ENCODE results near the gene RAB3C. TPM values are rescaled to one million over a fixed set of nuclear protein-coding genes. Genes with fewer than 3 reads are reported as not detected.
A peak's percentile ranks its signal among the peaks of the same experiment; 100 is the strongest.
"Not testable (repeated sequence)": the region's sequence is repeated elsewhere in the genome, so short reads cannot be mapped to it uniquely, and the experiment has no call there.

Gene RAB3C
- total RNA-seq, 6 experiments from 2014 or later: 0.18 to 2.6 (median 0.99) TPM

DNA sequence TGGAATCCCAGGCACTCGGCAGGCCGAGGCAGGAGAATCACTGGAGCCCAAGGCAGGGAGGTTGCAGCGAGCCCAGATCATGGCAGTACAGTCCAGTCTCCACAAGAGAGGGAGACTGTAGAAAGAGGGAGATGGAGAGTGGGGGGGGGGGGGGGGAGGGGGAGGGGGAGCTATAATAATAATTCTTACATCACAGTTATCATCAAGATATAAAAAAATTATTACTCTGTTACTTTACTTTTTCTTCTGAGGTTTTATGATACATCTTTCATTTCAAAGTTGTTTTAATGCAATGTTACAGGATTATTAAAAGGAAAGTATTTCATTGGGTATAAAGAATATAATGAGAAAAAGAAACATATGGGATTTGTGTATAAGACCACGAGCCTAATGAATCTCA is 17.8 kb upstream of the RAB3C start:
- Histone ChIP-seq H3K4me1 (no peaks in the 10 kb centered on the region), H3K4me3 (no peak overlapping the region), H3K36me3 (no peaks in the 10 kb centered on the region), H3K9me3 (no peaks in the 10 kb centered on the region), H3K27ac (no peak overlapping the region), H3K27me3 (no peaks in the 10 kb centered on the region)
- no peak for ATAC-seq
- 67% methylated on average over 1 of the region's 4 CpGs for WGBS (ENCODE audit: insufficient coverage, low coverage, low lambda C conversion rate, missing lambda C conversion rate)
- intact Hi-C loops (cut with DNase I): no loop called here
- TF ChIP-seq, protein P1, sequence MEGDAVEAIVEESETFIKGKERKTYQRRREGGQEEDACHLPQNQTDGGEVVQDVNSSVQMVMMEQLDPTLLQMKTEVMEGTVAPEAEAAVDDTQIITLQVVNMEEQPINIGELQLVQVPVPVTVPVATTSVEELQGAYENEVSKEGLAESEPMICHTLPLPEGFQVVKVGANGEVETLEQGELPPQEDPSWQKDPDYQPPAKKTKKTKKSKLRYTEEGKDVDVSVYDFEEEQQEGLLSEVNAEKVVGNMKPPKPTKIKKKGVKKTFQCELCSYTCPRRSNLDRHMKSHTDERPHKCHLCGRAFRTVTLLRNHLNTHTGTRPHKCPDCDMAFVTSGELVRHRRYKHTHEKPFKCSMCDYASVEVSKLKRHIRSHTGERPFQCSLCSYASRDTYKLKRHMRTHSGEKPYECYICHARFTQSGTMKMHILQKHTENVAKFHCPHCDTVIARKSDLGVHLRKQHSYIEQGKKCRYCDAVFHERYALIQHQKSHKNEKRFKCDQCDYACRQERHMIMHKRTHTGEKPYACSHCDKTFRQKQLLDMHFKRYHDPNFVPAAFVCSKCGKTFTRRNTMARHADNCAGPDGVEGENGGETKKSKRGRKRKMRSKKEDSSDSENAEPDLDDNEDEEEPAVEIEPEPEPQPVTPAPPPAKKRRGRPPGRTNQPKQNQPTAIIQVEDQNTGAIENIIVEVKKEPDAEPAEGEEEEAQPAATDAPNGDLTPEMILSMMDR (IDR thresholded peaks at IDR 0.05): no peak
- TF ChIP-seq POLR2A (IDR thresholded peaks at IDR 0.05): no peak
- DNase-seq: no peak

DNA sequence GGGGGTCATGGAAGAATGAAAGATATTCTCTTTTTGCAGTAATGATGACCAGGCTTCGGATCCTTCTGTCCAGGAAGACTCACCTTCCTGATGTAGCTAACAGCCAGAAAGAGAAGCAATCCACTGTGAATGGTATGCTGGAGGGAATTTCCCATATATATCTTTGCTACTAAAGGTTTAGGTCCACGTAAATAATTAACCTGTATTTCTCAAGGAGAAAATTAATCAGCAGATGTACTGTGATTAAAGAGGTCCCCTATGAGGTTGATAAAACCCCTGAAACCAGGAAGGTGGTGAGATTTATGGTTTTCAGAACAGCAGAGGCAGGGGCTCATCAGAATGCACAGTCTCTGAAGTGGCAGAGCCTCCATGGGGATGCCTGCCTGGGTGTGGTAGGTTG is 11.4 kb upstream of the RAB3C start:
- DNase-seq (no peak), ATAC-seq (no peak)
- no peak overlapping the region for H3K27ac ChIP-seq
- intact Hi-C loops (cut with DNase I): no loop called here
- WGBS (ENCODE audit: insufficient coverage, low coverage, low lambda C conversion rate, missing lambda C conversion rate): 53% methylated on average over 2 of the region's 2 CpGs
- TF ChIP-seq, protein P1 (IDR thresholded peaks at IDR 0.05): no peak
- no peak for TF ChIP-seq POLR2A (IDR thresholded peaks at IDR 0.05)
- no peaks in the 10 kb centered on the region for H3K9me3 ChIP-seq
- no peaks in the 10 kb centered on the region for H3K36me3 ChIP-seq
- H3K4me3 ChIP-seq: no peak overlapping the region
- H3K4me1 ChIP-seq: no peaks in the 10 kb centered on the region
- no peaks in the 10 kb centered on the region for H3K27me3 ChIP-seq

DNA sequence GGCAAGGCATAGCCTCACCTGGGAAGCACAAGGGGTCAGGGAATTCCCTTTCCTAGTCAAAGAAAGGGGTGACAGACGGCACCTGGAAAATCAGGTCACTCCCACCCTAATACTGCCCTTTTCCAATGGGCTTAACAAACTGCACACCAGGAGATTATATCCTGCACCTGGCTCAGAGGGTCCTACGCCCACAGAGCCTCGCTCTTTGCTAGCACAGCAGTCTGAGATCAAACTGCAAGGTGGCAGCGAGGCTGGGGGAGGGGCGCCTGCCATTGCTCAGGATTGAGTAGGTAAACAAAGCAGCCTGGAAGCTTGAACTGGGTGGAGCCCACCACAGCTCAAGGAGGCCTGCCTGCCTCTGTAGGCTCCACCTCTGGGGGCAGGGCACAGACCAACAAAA is 9.9 kb upstream of the RAB3C start:
- 43% methylated on average over 1 of the region's 5 CpGs for WGBS (ENCODE audit: insufficient coverage, low coverage, low lambda C conversion rate, missing lambda C conversion rate)
- H3K4me3 ChIP-seq; H3K9me3 ChIP-seq; H3K27me3 ChIP-seq; H3K36me3 ChIP-seq; intact Hi-C loops (cut with DNase I); DNase-seq; ATAC-seq; H3K4me1 ChIP-seq; H3K27ac ChIP-seq: not testable (repeated sequence)

DNA sequence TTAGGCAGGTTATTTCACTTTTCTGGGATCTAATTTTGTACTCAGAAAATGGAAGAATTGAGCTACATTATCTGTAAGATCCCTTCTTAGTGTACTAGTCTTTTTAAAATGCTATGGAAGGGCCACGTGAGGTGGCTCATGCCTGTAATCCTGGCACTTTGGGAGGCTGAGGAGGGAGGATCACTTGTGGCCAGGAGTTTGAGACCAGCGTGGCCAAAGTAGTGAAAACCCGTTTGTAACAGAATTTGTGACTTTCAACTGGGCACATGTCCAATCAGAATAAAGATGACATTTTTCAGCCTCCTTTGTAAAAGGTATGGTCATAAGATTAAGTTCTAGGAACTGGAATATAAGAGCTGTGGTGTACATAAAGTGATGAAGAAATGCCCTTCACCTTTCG is 3.1 kb upstream of the RAB3C start:
- Histone ChIP-seq H3K27ac (no peak overlapping the region), H3K27me3 (no peaks in the 10 kb centered on the region), H3K4me1 (peaks cover 0 to 12% (median 0%) of the 10 kb centered on the region in 4 donors), H3K4me3 (no peak overlapping the region), H3K9me3 (no peaks in the 10 kb centered on the region), H3K36me3 (no peaks in the 10 kb centered on the region)
- intact Hi-C loops (cut with DNase I): no loop called here
- 35% methylated on average over 4 of the region's 4 CpGs for WGBS (ENCODE audit: insufficient coverage, low coverage, low lambda C conversion rate, missing lambda C conversion rate)
- DNase-seq (no peak), ATAC-seq (no peak)
- no peak for TF ChIP-seq POLR2A (IDR thresholded peaks at IDR 0.05)
- TF ChIP-seq, protein P1 (IDR thresholded peaks at IDR 0.05): no peak

DNA sequence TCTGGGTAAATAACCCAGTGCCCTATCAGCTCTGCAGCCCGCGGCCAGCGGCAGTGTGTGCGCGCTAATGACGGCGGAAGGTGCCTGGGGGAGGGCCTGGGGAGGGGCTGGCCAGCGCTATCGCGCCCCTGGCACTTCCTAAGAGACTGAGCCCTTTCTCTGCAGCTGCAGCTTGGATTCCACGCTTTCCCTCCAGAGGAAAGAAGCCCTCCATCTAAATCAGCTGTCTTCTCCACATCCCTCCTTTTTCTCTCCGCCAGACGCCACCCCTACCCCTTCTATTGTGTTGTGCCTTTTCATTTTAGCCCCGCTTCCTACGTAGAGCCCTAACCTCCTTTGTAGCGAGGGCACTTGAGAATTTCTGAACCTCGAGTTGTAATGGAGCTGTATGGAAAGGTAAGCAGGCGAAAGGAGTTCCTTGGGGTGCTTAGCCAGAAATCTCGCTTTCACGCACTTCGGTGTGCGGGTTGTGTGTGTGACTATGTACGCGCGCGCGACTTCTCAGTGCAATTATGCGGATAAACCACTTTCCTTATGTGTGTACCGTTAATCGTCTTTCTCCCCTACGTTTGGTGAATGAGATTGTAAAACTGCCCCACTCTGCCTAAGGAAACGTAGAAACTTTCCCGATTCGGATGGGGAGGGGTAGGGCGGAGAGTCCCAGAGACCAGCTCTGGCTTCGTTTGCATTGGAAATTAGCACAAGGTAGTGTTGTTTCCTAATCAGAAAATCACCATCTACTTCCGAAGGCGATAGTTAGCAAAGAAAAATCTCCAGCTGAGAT is 664 bp upstream of the RAB3C start:
- peak; percentile 25 to 37 (median 30) for ATAC-seq
- WGBS (ENCODE audit: insufficient coverage, low coverage, low lambda C conversion rate, missing lambda C conversion rate): 1% methylated on average over 28 of the region's 38 CpGs
- Histone ChIP-seq H3K4me1 (peaks cover 0 to 12% (median 0%) of the 10 kb centered on the region in 4 donors), H3K36me3 (no peaks in the 10 kb centered on the region), H3K9me3 (no peaks in the 10 kb centered on the region), H3K27ac (no peak overlapping the region), H3K27me3 (no peaks in the 10 kb centered on the region), H3K4me3 (peak overlapping the region; percentile 53 to 64 (median 55))
- intact Hi-C loops (cut with DNase I): no loop called here
- TF ChIP-seq, protein P1 (IDR thresholded peaks at IDR 0.05): no peak
- TF ChIP-seq POLR2A (IDR thresholded peaks at IDR 0.05): no peak
- peak in 2 of 3 donors; percentile 34 to 61 for DNase-seq

Data from right lobe of liver (tissue), 6 donors.